GM20000 (cell line): ENCODE measurements around the gene MICAL2.

ENCODE experiments used
- DNase-seq: peaks from one replicate; pipeline ENCODE4 v3.0.0; 2012; ENCODE audit warnings: low spot score
- TF ChIP-seq, protein P1 (sequence below): IDR thresholded peaks from 2 replicates; pipeline ENCODE4 v1.5.1; 2012; ENCODE audit warnings: mild to moderate bottlenecking, control low read depth; ENCODE audit errors: extremely low read depth, missing control alignments

MICAL2 gene

DNA sequence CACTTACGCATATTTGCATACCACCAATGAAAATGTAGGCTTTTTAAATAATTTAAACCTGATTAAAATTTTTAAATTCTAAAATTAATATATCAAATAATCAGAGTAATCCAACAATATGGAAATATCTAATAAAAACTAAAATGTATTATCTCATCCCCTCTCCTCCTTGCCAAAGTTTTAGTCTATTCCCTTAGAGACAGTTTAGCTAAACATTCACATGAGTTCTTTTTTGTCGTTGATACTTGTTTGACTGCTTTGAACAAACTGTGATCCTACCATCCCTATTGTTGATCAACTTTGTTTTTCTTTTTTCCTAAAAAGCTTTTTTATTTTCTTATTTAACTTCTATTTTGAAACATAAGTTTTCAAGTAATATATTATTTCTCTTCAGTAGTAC lies 185.6 kb downstream of the MICAL2 start:
- no peak for DNase-seq
- TF ChIP-seq, protein P1, sequence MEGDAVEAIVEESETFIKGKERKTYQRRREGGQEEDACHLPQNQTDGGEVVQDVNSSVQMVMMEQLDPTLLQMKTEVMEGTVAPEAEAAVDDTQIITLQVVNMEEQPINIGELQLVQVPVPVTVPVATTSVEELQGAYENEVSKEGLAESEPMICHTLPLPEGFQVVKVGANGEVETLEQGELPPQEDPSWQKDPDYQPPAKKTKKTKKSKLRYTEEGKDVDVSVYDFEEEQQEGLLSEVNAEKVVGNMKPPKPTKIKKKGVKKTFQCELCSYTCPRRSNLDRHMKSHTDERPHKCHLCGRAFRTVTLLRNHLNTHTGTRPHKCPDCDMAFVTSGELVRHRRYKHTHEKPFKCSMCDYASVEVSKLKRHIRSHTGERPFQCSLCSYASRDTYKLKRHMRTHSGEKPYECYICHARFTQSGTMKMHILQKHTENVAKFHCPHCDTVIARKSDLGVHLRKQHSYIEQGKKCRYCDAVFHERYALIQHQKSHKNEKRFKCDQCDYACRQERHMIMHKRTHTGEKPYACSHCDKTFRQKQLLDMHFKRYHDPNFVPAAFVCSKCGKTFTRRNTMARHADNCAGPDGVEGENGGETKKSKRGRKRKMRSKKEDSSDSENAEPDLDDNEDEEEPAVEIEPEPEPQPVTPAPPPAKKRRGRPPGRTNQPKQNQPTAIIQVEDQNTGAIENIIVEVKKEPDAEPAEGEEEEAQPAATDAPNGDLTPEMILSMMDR = no peak

DNA sequence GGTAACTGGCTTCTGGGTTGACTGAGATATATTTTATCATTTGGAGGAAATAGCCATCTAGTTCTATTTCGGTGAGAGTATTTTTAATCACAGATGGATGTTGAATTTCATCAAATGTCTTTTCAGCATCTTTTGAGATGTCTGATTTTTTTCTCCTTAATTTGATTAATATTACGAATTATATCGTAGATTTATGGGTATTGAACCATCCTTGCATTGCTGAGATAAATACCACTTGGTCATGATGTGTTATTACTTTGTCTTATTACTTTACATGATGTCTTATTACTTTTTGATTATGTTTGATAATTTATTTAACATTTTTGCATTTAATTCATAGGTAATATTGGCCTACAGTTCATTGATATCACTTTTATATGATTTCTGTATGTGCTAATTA lies 188.2 kb downstream of the MICAL2 start:
- no peak for DNase-seq
- TF ChIP-seq, protein P1 = no peak

DNA sequence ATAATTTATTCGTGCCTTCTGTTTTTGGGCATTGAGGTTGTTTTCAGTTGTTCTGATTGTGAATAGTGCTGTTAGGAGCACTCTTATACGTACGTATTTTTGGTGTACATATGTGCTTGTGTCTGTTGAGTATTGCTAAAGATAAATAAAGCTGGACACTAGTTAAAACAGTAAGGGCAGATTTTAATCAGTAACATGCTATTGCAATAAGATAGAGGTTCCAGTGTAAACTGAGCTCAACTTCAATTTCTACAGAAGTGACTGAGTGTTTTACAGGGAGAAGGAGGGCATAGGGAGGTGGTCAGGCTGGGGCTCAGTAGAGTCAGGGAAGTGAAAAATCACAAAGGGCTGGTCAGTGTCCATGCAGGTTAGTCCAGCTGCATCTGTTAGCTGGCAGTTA lies 191.0 kb downstream of the MICAL2 start:
- TF ChIP-seq, protein P1 = no peak
- no peak for DNase-seq

DNA sequence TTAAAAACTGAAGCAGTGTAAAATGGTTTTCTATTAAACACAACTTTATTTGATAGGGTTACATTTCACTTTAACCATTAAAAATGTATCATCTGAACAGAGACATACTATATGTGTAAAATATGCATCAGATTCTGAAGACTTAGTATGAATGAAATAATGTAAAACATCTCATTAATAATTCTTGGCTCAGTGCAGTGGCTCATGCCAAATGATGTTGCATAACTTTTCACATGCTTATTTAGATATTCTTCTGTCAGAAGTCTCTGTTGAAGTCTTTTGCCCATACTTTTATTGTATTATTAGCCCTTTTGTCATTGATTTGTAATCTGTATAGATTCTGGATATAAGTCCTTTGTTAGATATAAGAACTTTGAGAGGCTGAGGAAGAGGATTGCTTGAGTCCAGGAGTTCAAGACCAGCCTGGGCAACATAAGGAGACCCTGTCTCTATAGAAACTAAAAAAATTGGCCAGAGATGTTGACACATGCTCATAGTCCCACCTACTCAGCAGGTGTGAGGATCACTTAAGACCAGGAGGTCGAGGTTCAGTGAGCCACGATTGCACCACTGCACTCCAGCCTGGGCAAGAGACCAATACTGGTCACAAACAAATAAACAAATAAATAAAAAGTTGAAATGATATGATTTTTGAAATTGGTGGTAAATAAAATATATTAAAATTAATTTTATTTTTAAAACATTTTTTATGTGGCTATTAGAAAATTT lies 193.2 kb downstream of the MICAL2 start:
- DNase-seq = no peak
- TF ChIP-seq, protein P1 = no peak

DNA sequence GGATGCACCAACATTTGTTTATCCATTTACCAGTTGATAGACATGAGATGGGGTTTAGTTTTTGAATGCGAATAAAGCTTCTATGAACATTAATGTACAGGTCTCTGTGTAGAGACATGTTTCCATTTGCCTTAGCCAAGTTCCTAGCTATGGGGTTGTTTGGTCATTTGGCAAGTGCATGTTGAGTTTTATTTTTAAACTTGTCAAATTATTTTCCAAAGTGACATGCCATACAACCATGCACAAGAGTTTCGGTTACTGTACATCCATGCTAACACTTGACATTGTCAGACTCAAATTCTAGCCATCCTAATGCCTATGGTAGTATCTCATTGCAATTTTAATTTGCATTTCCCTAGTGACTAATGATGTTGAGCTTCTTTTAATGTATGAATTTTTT lies 196.4 kb downstream of the MICAL2 start:
- TF ChIP-seq, protein P1 = no peak
- DNase-seq = no peak

DNA sequence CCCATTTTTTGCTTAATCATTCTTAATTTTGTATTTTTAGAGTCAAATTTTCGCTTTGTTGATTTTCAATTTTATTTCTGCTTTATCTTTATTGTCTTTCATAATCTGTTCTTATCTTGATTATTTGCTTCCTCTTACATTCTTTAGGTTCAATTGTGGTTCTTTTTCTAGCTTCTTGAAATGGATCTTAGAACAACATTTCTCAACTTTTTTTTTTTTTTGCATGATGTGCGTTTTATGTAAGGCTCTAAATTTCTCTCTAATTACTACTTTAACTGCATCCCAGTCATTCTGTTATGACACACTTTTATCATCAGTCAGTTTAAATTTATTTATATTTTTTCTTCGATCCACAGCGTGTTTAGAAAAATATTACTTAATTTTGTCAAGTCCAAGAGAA lies 201.7 kb downstream of the MICAL2 start:
- TF ChIP-seq, protein P1 = no peak
- DNase-seq = no peak
